ENCODE data around the gene GABRB2. TPM values are rescaled to one million over a fixed set of nuclear protein-coding genes. Genes with fewer than 3 reads are reported as not detected.
"Not testable (repeated sequence)": the region's sequence is repeated elsewhere in the genome, so short reads cannot be mapped to it uniquely, and the experiment has no call there.

GABRB2 gene
- total RNA-seq, 1 donor from 2014 or later = not detected

DNA sequence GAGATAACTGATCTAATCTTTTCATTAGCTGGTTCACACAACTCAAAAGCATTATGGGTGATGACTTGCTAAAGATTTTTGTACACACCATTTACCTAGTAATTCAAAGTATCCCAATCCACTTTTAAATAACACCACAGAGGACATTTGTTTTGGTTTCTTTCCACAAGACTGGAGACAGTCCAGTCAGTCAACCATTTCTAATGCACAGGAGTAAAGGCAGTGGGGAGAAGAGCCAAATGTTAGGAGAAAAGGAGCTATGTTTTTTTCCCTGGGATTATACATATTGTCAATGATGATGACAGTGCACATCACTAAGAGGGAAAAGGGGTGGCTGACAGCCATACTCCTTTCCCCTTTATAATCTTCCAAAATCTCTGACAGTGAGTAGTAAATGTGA lies 240.9 kb downstream of the GABRB2 start:
- TF ChIP-seq, protein P1, sequence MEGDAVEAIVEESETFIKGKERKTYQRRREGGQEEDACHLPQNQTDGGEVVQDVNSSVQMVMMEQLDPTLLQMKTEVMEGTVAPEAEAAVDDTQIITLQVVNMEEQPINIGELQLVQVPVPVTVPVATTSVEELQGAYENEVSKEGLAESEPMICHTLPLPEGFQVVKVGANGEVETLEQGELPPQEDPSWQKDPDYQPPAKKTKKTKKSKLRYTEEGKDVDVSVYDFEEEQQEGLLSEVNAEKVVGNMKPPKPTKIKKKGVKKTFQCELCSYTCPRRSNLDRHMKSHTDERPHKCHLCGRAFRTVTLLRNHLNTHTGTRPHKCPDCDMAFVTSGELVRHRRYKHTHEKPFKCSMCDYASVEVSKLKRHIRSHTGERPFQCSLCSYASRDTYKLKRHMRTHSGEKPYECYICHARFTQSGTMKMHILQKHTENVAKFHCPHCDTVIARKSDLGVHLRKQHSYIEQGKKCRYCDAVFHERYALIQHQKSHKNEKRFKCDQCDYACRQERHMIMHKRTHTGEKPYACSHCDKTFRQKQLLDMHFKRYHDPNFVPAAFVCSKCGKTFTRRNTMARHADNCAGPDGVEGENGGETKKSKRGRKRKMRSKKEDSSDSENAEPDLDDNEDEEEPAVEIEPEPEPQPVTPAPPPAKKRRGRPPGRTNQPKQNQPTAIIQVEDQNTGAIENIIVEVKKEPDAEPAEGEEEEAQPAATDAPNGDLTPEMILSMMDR (IDR thresholded peaks at IDR 0.05) = no peak
- no peaks in the 10 kb centered on the region for H3K36me3 Mint-ChIP-seq (ENCODE audit: unreplicated experiment)
- H3K4me3 Mint-ChIP-seq (ENCODE audit: unreplicated experiment) = no peak overlapping the region
- H3K4me1 Mint-ChIP-seq (ENCODE audit: unreplicated experiment) = no peaks in the 10 kb centered on the region
- H3K27me3 Mint-ChIP-seq (ENCODE audit: unreplicated experiment) = no peaks in the 10 kb centered on the region
- DNase-seq (ENCODE audit: extremely low spot score, unreplicated experiment) = no peak
- H3K9me3 Mint-ChIP-seq (ENCODE audit: unreplicated experiment) = peaks cover 20% of the 10 kb centered on the region
- H3K27ac Mint-ChIP-seq (ENCODE audit: unreplicated experiment) = no peak overlapping the region

DNA sequence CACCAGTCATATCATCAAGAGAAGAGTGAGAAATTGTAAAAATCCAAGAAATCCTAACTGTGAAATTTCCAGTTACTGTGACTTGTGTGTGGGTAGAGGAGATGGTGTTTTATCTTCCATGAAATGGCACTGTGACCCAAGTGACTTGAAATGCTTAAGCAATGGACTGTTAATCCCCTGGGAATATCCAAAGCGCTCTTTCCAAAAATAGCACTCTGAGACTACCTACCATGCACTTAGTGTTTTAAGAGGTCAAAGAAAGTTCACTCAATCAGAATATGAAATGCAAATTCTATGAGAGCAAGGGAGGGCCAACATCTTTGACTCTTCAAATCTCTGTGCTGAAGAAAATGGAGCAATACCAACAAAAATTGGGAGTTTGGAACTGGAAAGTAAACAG lies 244.0 kb downstream of the GABRB2 start:
- TF ChIP-seq, protein P1 (IDR thresholded peaks at IDR 0.05) = no peak
- Mint-ChIP-seq H3K4me3 (ENCODE audit: unreplicated experiment) (no peak overlapping the region), H3K9me3 (ENCODE audit: unreplicated experiment) (peaks cover 19% of the 10 kb centered on the region), H3K4me1 (ENCODE audit: unreplicated experiment) (no peaks in the 10 kb centered on the region), H3K27me3 (ENCODE audit: unreplicated experiment) (no peaks in the 10 kb centered on the region), H3K27ac (ENCODE audit: unreplicated experiment) (no peak overlapping the region), H3K36me3 (ENCODE audit: unreplicated experiment) (no peaks in the 10 kb centered on the region)
- no peak for DNase-seq (ENCODE audit: extremely low spot score, unreplicated experiment)

DNA sequence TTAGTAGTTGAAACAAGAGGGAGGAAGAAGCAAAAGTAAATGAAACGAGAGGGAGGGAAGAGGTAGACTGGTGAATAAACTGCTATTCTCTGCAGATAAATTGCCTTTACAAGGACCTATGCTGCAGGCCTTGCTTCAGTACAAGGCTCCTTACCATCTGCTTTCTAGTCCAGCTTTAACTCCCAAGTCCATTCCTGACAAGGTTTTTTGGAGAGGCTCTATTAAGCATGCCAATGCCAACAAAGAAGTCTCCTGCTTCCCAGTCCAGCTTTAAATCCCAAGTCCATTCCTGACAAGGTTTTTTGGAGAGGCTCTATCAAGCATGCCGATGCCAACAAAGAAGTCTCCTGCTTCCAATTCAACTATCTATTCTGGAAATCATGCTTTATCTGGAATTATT lies 244.9 kb downstream of the GABRB2 start:
- TF ChIP-seq, protein P1 (IDR thresholded peaks at IDR 0.05) = no peak
- no peak for DNase-seq (ENCODE audit: extremely low spot score, unreplicated experiment)
- H3K9me3 Mint-ChIP-seq (ENCODE audit: unreplicated experiment) = peaks cover 16% of the 10 kb centered on the region
- H3K4me3 Mint-ChIP-seq (ENCODE audit: unreplicated experiment) = no peak overlapping the region
- no peaks in the 10 kb centered on the region for H3K27me3 Mint-ChIP-seq (ENCODE audit: unreplicated experiment)
- no peak overlapping the region for H3K27ac Mint-ChIP-seq (ENCODE audit: unreplicated experiment)
- H3K4me1 Mint-ChIP-seq (ENCODE audit: unreplicated experiment) = no peaks in the 10 kb centered on the region
- no peaks in the 10 kb centered on the region for H3K36me3 Mint-ChIP-seq (ENCODE audit: unreplicated experiment)

DNA sequence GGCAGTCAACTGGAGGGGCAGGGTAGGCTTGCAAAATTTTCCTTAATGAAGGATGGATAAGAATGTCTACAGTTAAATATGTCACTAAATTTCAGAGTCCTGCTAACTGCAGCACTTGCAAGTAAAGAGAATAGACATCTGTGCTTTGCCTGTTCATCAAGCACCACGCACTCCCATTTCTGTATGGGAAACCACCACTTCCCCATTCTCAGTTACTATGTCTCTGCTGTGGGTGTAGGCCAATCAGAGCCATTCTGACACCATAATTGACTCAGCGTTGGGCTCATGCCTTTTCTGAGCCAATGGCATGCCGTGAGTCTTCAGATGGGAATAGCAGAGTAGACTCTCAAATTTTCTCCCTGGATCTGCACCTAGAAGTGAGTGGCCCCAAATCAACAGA lies 247.5 kb downstream of the GABRB2 start:
- Mint-ChIP-seq H3K27me3 (ENCODE audit: unreplicated experiment) (no peaks in the 10 kb centered on the region), H3K4me1 (ENCODE audit: unreplicated experiment) (no peaks in the 10 kb centered on the region), H3K27ac (ENCODE audit: unreplicated experiment) (no peak overlapping the region), H3K4me3 (ENCODE audit: unreplicated experiment) (no peak overlapping the region), H3K9me3 (ENCODE audit: unreplicated experiment) (peaks cover 13% of the 10 kb centered on the region), H3K36me3 (ENCODE audit: unreplicated experiment) (no peaks in the 10 kb centered on the region)
- TF ChIP-seq, protein P1 (IDR thresholded peaks at IDR 0.05) = no peak
- no peak for DNase-seq (ENCODE audit: extremely low spot score, unreplicated experiment)

DNA sequence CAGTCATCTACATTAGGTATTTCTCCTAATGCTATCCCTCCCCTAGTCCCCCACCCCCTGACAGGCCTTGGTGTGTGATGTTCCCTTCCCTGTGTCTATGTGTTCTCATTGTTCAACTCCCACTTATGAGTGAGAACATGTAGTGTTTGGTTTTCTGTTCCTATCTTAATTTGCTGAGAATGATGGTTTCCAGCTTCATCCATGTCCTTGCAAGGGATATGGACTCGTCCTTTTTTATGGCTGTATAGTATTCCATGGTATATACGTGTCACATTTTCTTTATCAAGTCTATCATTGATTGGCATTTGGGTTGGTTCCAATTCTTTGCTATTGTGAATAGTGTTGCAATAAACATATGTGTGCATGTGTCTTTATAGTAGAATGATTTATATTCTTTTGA lies 249.1 kb downstream of the GABRB2 start:
- not testable (repeated sequence) for DNase-seq (ENCODE audit: extremely low spot score, unreplicated experiment); H3K4me1 Mint-ChIP-seq (ENCODE audit: unreplicated experiment); H3K27ac Mint-ChIP-seq (ENCODE audit: unreplicated experiment); H3K27me3 Mint-ChIP-seq (ENCODE audit: unreplicated experiment); H3K36me3 Mint-ChIP-seq (ENCODE audit: unreplicated experiment); H3K4me3 Mint-ChIP-seq (ENCODE audit: unreplicated experiment)
- peaks cover 16% of the 10 kb centered on the region for H3K9me3 Mint-ChIP-seq (ENCODE audit: unreplicated experiment)

DNA sequence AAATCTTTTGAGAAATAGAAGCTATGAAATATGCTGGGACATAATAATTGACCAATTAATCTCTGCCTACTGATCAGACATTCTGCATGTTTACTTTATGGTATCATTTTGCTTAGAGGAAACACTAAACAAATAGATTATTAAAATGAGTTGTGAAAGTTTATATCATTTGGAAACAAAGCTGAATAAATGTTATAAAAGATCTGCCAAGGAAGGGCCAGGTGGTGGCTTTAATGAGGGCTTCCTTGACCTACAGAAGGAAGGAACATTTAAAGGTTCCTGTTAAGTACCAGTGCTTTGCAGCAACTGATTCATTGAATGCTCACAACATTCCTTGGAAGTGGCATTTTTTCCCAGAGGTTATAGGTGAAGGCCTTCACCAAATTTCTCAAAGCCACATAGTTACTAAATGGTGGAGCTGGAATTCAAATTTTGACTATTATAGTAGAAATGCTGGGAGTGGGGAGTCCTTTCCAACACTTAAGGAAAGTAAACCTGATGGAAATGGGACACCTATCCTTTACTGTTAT lies 250.7 kb downstream of the GABRB2 start:
- no peaks in the 10 kb centered on the region for H3K4me1 Mint-ChIP-seq (ENCODE audit: unreplicated experiment)
- TF ChIP-seq, protein P1 (IDR thresholded peaks at IDR 0.05) = no peak
- H3K4me3 Mint-ChIP-seq (ENCODE audit: unreplicated experiment) = no peak overlapping the region

More for the DNA sequence above, 250.7 kb downstream of the GABRB2 start:
- Mint-ChIP-seq H3K36me3 (ENCODE audit: unreplicated experiment) (no peaks in the 10 kb centered on the region), H3K27ac (ENCODE audit: unreplicated experiment) (no peak overlapping the region), H3K9me3 (ENCODE audit: unreplicated experiment) (peaks cover 16% of the 10 kb centered on the region), H3K27me3 (ENCODE audit: unreplicated experiment) (no peaks in the 10 kb centered on the region)
- no peak for DNase-seq (ENCODE audit: extremely low spot score, unreplicated experiment)

All from osteocyte (in vitro differentiated cells).